ENCODE measurements around the gene ZFYVE28.

GRCh38 chr4:2365913-2366210 is 52.6 kb downstream of the ZFYVE28 start:
- TF ChIP-seq CTCF (IDR thresholded peaks at IDR 0.05) (no peak), POLR2A (IDR thresholded peaks at IDR 0.05) (no peak)
